ENCODE results near the gene EBF3. TPM values are rescaled to one million over a fixed set of nuclear protein-coding genes. Genes with fewer than 3 reads are reported as not detected.

Gene EBF3
- total and polyA plus RNA-seq, 4 donors = 14.3 to 166 (median 116) TPM

DNA sequence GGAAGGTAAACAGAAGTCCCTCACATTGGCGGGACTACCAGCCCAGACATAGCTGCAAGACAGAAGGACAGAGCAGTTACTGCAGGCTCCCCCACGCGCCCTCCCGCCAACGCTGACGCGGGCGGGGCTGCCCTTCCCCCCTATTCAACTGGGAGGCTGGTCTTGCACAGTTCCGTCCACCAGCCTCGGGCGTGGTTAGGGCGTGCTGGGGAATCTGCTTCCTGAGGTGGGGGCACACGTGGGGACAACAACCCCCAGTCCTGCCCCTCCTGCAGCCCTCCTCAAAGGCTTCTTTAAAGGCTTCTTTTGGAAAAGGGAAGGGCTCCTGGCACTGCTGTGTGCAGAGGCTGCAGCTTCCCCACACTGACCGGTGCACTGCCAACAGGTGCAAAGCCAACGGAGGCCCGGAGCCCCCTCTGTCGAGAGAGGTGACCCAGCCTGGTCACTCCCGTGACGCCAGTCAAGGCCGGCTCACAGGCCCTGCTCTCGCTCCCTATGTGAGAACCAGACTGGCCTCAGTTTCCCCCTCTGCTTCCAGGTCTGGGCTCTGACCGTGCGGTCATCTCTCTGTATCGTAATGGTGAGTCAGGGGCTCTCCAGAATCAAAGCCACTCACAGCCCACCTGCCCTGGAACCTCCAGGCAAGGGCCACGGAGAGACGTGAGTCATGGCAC, 126.0 kb downstream of the EBF3 start:
- no peak for DNase-seq (ENCODE audit: low read depth in 4 of 6, low spot score in 6 of 6)
- 93% methylated on average over 22 of the region's 26 CpGs for WGBS (ENCODE audit: insufficient coverage)
- Histone ChIP-seq H3K4me1 (ENCODE audit: control insufficient read depth, insufficient read depth, low read length) (peaks cover 8% of the 10 kb centered on the region), H3K4me3 (ENCODE audit: low read depth, low read length) (no peak overlapping the region), H3K27me3 (ENCODE audit: control insufficient read depth, insufficient read depth, low read length) (no peaks in the 10 kb centered on the region), H3K27ac (ENCODE audit: low read depth, low read length) (no peak overlapping the region), H3K9me3 (ENCODE audit: control insufficient read depth, insufficient read depth, low read length) (no peaks in the 10 kb centered on the region), H3K36me3 (ENCODE audit: control insufficient read depth, insufficient read depth, low read length) (peaks cover 47% of the 10 kb centered on the region)

DNA sequence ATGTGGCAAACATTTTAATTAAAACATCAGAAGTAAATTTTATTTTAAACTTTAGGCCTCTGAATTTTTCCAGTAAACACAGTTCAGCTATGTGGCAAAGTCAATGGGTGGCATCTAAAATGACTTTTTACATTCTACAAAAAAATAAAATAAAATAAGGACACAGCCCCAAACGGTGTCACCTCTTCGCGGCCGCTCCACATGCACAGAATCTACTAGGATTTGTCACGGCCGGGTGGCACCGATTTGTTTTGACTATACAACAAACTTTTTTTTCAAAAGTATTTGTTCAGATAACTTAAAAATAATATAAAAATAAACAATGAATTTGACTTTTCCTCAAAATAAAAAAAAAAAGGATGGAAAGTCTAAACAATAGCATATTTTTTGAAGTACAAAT, 127.8 kb downstream of the EBF3 start:
- H3K36me3 ChIP-seq (ENCODE audit: control insufficient read depth, insufficient read depth, low read length) = peaks cover 31% of the 10 kb centered on the region
- no peak overlapping the region for H3K27ac ChIP-seq (ENCODE audit: low read depth, low read length)
- H3K4me3 ChIP-seq (ENCODE audit: low read depth, low read length) = no peak overlapping the region
- DNase-seq (ENCODE audit: low read depth in 4 of 6, low spot score in 6 of 6) = no peak
- no peaks in the 10 kb centered on the region for H3K9me3 ChIP-seq (ENCODE audit: control insufficient read depth, insufficient read depth, low read length)
- WGBS (ENCODE audit: insufficient coverage) = no CpG with 5 or more reads among the region's 7 CpGs
- peaks cover 12% of the 10 kb centered on the region for H3K4me1 ChIP-seq (ENCODE audit: control insufficient read depth, insufficient read depth, low read length)
- no peaks in the 10 kb centered on the region for H3K27me3 ChIP-seq (ENCODE audit: control insufficient read depth, insufficient read depth, low read length)

DNA sequence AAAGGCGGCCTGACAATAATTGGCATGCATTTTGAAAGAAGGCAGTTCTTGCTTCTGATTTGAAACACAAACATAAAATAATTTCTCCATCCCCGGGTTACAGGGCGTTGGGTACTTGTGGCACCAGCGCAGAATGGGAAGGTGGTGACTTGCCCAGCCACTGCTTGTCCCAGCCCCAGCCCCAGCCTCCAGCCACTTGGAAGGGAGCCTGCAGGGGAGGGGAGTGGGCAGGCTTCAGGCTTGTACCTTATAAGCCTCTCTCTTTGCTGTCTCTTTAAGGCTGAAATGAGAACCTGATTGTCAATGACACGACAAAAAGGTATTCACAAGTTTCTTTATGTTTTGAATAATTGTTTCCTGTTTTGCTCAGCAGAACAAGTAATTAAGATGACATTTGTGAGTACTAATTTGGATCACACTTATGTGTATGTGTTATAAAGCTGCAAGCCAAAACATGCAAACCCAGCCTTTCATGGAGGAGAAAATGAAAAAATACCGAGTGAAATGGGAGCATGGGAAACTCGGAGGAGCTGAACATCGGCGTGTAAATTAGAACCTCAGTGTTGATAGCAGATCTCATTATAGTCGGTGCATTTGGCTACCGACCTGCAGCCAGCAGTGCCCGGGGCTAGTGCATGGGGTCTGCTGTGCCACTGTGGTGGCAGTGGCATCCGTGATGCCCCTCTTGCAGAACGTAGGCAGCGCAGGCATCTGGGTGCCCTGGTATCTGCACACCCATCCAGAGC, 129.9 kb downstream of the EBF3 start:
- Histone ChIP-seq H3K27me3 (ENCODE audit: control insufficient read depth, insufficient read depth, low read length) (no peaks in the 10 kb centered on the region), H3K27ac (ENCODE audit: low read depth, low read length) (no peak overlapping the region), H3K9me3 (ENCODE audit: control insufficient read depth, insufficient read depth, low read length) (no peaks in the 10 kb centered on the region), H3K4me3 (ENCODE audit: low read depth, low read length) (no peak overlapping the region), H3K36me3 (ENCODE audit: control insufficient read depth, insufficient read depth, low read length) (peaks cover 17% of the 10 kb centered on the region), H3K4me1 (ENCODE audit: control insufficient read depth, insufficient read depth, low read length) (peaks cover 12% of the 10 kb centered on the region)
- WGBS (ENCODE audit: insufficient coverage) = 59% methylated on average over 10 of the region's 15 CpGs
- DNase-seq (ENCODE audit: low read depth in 4 of 6, low spot score in 6 of 6) = peak in 2 of 6 donors; percentile 46 to 60

DNA sequence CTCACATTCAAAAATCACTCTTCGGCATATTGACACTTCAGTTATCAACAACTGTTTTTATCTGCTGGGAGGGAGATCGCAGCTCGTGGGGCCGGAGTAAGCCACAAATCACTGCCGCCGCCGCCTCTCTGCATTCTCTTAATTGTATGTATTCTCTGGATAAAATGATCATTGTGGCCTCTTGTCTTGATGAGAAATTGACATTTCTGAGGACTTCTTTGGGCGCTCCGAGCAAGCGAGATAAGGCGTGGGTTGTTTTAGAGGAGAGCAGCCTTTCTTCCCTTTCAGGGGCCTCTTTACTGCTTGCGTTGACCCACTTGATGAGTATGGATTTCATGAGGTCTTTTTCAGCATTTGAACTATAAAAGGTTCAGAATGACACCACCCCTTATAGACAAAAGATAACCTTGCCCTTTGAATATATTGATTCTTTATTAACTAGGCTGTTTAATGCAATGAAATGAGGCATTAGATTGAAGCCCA, 130.6 kb downstream of the EBF3 start:
- no peaks in the 10 kb centered on the region for H3K27me3 ChIP-seq (ENCODE audit: control insufficient read depth, insufficient read depth, low read length)
- no peak overlapping the region for H3K4me3 ChIP-seq (ENCODE audit: low read depth, low read length)
- peaks cover 12% of the 10 kb centered on the region for H3K4me1 ChIP-seq (ENCODE audit: control insufficient read depth, insufficient read depth, low read length)
- H3K36me3 ChIP-seq (ENCODE audit: control insufficient read depth, insufficient read depth, low read length) = peaks cover 11% of the 10 kb centered on the region
- H3K9me3 ChIP-seq (ENCODE audit: control insufficient read depth, insufficient read depth, low read length) = no peaks in the 10 kb centered on the region
- no peak for DNase-seq (ENCODE audit: low read depth in 4 of 6, low spot score in 6 of 6)
- WGBS (ENCODE audit: insufficient coverage) = 27% methylated on average over 3 of the region's 12 CpGs
- no peak overlapping the region for H3K27ac ChIP-seq (ENCODE audit: low read depth, low read length)

DNA sequence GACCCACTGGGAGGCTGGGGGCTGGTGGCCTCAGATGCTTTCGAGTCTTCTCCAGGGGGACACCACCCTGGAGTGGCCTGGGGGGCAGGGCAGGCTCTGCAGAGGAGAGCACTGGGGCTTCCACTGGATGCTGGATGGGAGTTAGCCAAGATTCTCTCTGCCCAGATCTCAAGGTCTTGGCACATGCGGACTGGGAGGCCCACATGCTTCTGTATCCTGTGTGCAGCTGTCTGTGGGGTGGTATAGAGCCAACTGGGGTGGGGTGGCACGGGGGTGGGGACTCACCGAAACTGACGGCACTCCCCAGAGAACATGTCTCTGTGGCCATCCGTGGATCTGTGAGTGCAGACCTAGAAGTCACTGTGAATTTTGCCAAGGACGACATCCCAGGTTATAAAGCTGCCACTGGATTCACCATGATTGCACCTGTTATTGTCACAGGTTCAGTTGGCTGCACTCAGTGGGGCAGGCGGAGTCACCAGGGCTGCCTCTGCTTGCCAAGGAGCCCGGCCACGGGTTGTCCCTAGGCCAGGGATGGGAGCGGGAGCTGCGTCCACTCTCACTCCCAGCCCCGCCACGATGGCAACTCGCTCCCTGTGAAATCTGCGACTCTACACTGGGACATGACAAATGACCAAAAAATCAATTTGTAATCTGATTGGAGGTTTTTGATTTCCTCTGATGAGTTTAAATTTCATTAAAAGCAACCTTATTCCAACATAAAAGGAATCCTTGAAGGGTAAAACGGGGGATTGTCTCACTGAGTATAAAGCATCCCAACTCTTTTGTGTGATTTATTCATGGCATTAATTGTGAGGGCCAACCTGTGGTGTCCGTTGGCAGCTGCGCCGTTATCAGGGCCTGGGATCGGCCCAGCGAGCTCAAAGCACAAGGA, 131.3 kb downstream of the EBF3 start:
- H3K36me3 ChIP-seq (ENCODE audit: control insufficient read depth, insufficient read depth, low read length) = peaks cover 5% of the 10 kb centered on the region
- peaks cover 12% of the 10 kb centered on the region for H3K4me1 ChIP-seq (ENCODE audit: control insufficient read depth, insufficient read depth, low read length)
- no peaks in the 10 kb centered on the region for H3K9me3 ChIP-seq (ENCODE audit: control insufficient read depth, insufficient read depth, low read length)
- H3K27ac ChIP-seq (ENCODE audit: low read depth, low read length) = no peak overlapping the region
- no peak overlapping the region for H3K4me3 ChIP-seq (ENCODE audit: low read depth, low read length)
- no peak for DNase-seq (ENCODE audit: low read depth in 4 of 6, low spot score in 6 of 6)
- H3K27me3 ChIP-seq (ENCODE audit: control insufficient read depth, insufficient read depth, low read length) = no peaks in the 10 kb centered on the region
- WGBS (ENCODE audit: insufficient coverage) = 59% methylated on average over 19 of the region's 22 CpGs

DNA sequence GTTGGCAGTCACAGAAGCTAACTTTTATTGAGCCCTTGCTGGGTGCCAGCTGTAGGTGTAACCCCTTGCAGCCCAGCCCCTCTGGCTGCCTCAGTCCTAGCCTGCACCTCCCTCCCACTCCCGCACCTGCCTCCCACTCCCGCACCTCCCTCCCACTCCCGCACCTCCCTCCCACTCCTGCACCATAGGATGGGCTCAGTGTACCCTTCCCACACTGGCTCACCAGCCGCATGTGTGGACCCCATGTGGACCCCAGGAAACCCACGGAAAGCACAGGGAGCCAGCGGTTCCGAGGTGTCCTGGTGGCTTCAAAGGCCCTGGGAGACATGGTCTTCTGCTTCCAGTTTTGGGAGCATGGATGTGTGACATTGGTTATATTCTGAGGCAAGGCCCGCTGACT, 132.9 kb downstream of the EBF3 start:
- Histone ChIP-seq H3K36me3 (ENCODE audit: control insufficient read depth, insufficient read depth, low read length) (peaks cover 3% of the 10 kb centered on the region), H3K9me3 (ENCODE audit: control insufficient read depth, insufficient read depth, low read length) (no peaks in the 10 kb centered on the region), H3K4me3 (ENCODE audit: low read depth, low read length) (no peak overlapping the region), H3K27me3 (ENCODE audit: control insufficient read depth, insufficient read depth, low read length) (no peaks in the 10 kb centered on the region), H3K27ac (ENCODE audit: low read depth, low read length) (no peak overlapping the region), H3K4me1 (ENCODE audit: control insufficient read depth, insufficient read depth, low read length) (peaks cover 12% of the 10 kb centered on the region)
- no peak for DNase-seq (ENCODE audit: low read depth in 4 of 6, low spot score in 6 of 6)
- WGBS (ENCODE audit: insufficient coverage) = 100% methylated on average over 4 of the region's 8 CpGs

DNA sequence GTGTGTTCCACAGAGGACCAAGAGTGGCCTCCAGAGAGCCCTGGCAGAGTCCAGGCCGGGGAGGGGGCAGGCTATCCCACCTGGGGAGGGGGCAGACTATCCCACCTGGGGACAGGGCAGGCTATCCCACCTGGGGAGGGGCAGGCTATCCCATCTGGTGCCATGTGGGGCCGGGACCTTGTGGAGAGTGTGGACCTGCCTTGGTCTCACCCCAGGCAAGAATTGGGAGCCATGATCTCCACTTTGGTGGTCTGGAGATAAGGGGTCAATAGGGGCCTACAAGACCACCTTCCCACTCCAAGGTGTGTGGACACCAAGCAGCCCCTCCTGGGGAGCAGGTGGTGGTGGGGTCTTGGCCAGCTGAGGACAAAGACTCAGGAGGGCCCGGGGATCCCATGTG, 138.2 kb downstream of the EBF3 start:
- Histone ChIP-seq H3K4me1 (ENCODE audit: control insufficient read depth, insufficient read depth, low read length) (no peaks in the 10 kb centered on the region), H3K36me3 (ENCODE audit: control insufficient read depth, insufficient read depth, low read length) (no peaks in the 10 kb centered on the region), H3K4me3 (ENCODE audit: low read depth, low read length) (no peak overlapping the region), H3K27ac (ENCODE audit: low read depth, low read length) (no peak overlapping the region), H3K27me3 (ENCODE audit: control insufficient read depth, insufficient read depth, low read length) (no peaks in the 10 kb centered on the region), H3K9me3 (ENCODE audit: control insufficient read depth, insufficient read depth, low read length) (peaks cover 2% of the 10 kb centered on the region)
- DNase-seq (ENCODE audit: low read depth in 4 of 6, low spot score in 6 of 6) = no peak
- 93% methylated on average over 2 of the region's 3 CpGs for WGBS (ENCODE audit: insufficient coverage)

DNA sequence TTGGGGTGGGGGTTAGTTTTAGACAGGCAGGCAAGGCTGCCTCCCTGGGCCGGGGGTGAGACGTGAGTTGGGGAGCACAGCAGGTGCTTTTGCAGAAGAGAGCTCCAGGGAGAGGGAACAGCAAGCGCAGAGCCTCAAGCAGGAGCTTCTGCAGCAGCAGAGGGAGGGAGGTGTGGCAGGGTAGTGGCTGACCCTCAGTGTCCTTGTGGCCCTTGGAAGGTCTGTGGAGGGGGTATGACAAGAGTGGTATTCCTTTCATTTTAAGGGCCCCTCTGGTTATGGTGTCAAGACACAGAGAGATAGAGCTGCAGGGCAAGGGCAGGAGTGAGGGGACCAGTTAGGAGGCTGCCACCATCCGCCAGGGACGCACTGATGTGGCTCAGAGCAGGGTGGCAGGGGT, 138.9 kb downstream of the EBF3 start:
- WGBS (ENCODE audit: insufficient coverage) = 96% methylated on average over 5 of the region's 5 CpGs
- Histone ChIP-seq H3K4me3 (ENCODE audit: low read depth, low read length) (no peak overlapping the region), H3K27ac (ENCODE audit: low read depth, low read length) (no peak overlapping the region), H3K9me3 (ENCODE audit: control insufficient read depth, insufficient read depth, low read length) (peaks cover 2% of the 10 kb centered on the region), H3K36me3 (ENCODE audit: control insufficient read depth, insufficient read depth, low read length) (no peaks in the 10 kb centered on the region), H3K27me3 (ENCODE audit: control insufficient read depth, insufficient read depth, low read length) (no peaks in the 10 kb centered on the region), H3K4me1 (ENCODE audit: control insufficient read depth, insufficient read depth, low read length) (no peaks in the 10 kb centered on the region)
- DNase-seq (ENCODE audit: low read depth in 4 of 6, low spot score in 6 of 6) = no peak

DNA sequence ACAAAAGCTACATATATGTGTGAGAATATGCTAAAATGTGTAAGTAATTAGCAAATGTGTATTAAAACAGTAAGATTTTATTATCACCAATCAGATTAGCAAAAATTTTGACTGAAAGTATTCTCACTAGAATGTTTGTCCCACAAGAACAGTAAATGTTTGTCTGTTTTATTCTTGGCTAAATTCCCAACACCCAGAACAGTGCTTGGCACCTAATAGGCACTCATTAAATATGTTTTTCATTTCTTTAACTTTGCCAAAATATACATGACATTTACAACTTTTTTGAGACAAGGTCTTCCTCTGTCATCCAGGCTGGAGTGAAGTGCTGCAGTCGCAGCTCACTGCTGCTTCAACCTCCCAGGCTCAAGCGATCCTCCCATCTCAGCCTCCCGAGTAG, 143.6 kb downstream of the EBF3 start:
- Histone ChIP-seq H3K36me3 (ENCODE audit: control insufficient read depth, insufficient read depth, low read length) (no peaks in the 10 kb centered on the region), H3K27me3 (ENCODE audit: control insufficient read depth, insufficient read depth, low read length) (no peaks in the 10 kb centered on the region), H3K9me3 (ENCODE audit: control insufficient read depth, insufficient read depth, low read length) (peaks cover 2% of the 10 kb centered on the region), H3K4me1 (ENCODE audit: control insufficient read depth, insufficient read depth, low read length) (peaks cover 4% of the 10 kb centered on the region), H3K27ac (ENCODE audit: low read depth, low read length) (no peak overlapping the region), H3K4me3 (ENCODE audit: low read depth, low read length) (no peak overlapping the region)
- DNase-seq (ENCODE audit: low read depth in 4 of 6, low spot score in 6 of 6) = no peak
- 100% methylated on average over 2 of the region's 3 CpGs for WGBS (ENCODE audit: insufficient coverage)
